Ovary (tissue), 3 donors: Measurements from ENCODE around the gene AP3B2.

Experiments
- CTCF ChIP-seq, 3 donors: fragments of 450-650 bp in 2 of 3; fragments of 200-600 bp in 1 of 3; IDR thresholded peaks; one replicate each; pipeline versions ENCODE4 v1.5.1 to v1.8.0; 2016 to 2022; ENCODE audit warnings: antibody characterized with exemption in 3 of 3, mild to moderate bottlenecking in 1 of 3
- EP300 ChIP-seq: sonication (generic); formaldehyde crosslinking; IDR thresholded peaks from one replicate; pipeline ENCODE4 v1.6.1; 2017; ENCODE audit warnings: antibody characterized with exemption
- POLR2A ChIP-seq: fragments of 450-650 bp; IDR thresholded peaks from one replicate; pipeline ENCODE4 v1.6.1; 2017; ENCODE audit warnings: antibody characterized with exemption, mild to moderate bottlenecking, moderate library complexity
- donor health status: DM: no; HTN: no; CAD: no.

- TF ChIP-seq CTCF (IDR thresholded peaks at IDR 0.05) (no peak), EP300 (no peak), POLR2A (no peak)
Measured at GRCh38 chr15:82710926-82711490, 1.3 kb upstream of the AP3B2 start.
